ENCODE measurements around the gene ICAM4. TPM values are rescaled to one million over a fixed set of nuclear protein-coding genes. Genes with fewer than 3 reads are reported as not detected.

Gene ICAM4
- total and polyA plus RNA-seq, 2 of the 13 experiments (the other 11 are each of a cell fraction or from before 2014, with no cell fraction given): 2.9 to 4.0 TPM

GRCh38 chr19:10270616-10271394 is 15.9 kb upstream of the ICAM4 start, which contains the start of gene ICAM1 (continued):
- TF ChIP-seq KDM6A (CRISPR knock-in tag; IDR thresholded peaks at IDR 0.05; ENCODE audit: low read depth) (peak; percentile 17; the same call in 1 of the 2 replicates), BRCA1 (CRISPR knock-in tag; IDR thresholded peaks at IDR 0.05) (no peak; the same call in 1 of the 2 replicates), FOXA3 (CRISPR knock-in tag; IDR thresholded peaks at IDR 0.05) (peak; percentile 76), ELF3 (CRISPR knock-in tag; IDR thresholded peaks at IDR 0.05) (peak; percentile 97), POGZ (CRISPR knock-in tag; IDR thresholded peaks at IDR 0.05) (peak; percentile 64; the same call in 1 of the 2 replicates), ZNF383 (CRISPR knock-in tag; IDR thresholded peaks at IDR 0.05; ENCODE audit: borderline replicate concordance) (no peak), MYC (CRISPR knock-in tag; IDR thresholded peaks at IDR 0.05; ENCODE audit: borderline replicate concordance) (peak; percentile 92), SNAPC2 (CRISPR knock-in tag; IDR thresholded peaks at IDR 0.05) (peak; percentile 78), ZMYM3 (CRISPR knock-in tag; IDR thresholded peaks at IDR 0.05) (peak; percentile 97), RBAK (CRISPR knock-in tag; IDR thresholded peaks at IDR 0.05) (no peak), FOXP1 (IDR thresholded peaks at IDR 0.05) (no peak), FOXP1 (CRISPR knock-in tag; IDR thresholded peaks at IDR 0.05) (peak; percentile 34), ZNF607 (CRISPR knock-in tag; IDR thresholded peaks at IDR 0.05; ENCODE audit: borderline replicate concordance) (peak; percentile 96), AGO1 (IDR thresholded peaks at IDR 0.05; ENCODE audit: low read depth, low read length, poor library complexity, severe bottlenecking) (peak; percentile 41), ZFYVE20 (CRISPR knock-in tag; IDR thresholded peaks at IDR 0.05; ENCODE audit: borderline replicate concordance, low read depth) (no peak), DMAP1 (CRISPR knock-in tag; IDR thresholded peaks at IDR 0.05) (peak; percentile 89), ZNF296 (CRISPR knock-in tag; conservative IDR thresholded peaks at IDR 0.05) (no peak), ZHX1 (CRISPR knock-in tag; IDR thresholded peaks at IDR 0.05; ENCODE audit: low read depth) (no peak), TSC22D2 (CRISPR knock-in tag; IDR thresholded peaks at IDR 0.05; ENCODE audit: borderline replicate concordance) (peak; percentile 74; the same call in 1 of the 2 replicates), ZNF547 (CRISPR knock-in tag; IDR thresholded peaks at IDR 0.05) (0 out of 2 replicates have a peak, but pooled peaks have one; percentile 54)
- TF ChIP-seq, protein P1, sequence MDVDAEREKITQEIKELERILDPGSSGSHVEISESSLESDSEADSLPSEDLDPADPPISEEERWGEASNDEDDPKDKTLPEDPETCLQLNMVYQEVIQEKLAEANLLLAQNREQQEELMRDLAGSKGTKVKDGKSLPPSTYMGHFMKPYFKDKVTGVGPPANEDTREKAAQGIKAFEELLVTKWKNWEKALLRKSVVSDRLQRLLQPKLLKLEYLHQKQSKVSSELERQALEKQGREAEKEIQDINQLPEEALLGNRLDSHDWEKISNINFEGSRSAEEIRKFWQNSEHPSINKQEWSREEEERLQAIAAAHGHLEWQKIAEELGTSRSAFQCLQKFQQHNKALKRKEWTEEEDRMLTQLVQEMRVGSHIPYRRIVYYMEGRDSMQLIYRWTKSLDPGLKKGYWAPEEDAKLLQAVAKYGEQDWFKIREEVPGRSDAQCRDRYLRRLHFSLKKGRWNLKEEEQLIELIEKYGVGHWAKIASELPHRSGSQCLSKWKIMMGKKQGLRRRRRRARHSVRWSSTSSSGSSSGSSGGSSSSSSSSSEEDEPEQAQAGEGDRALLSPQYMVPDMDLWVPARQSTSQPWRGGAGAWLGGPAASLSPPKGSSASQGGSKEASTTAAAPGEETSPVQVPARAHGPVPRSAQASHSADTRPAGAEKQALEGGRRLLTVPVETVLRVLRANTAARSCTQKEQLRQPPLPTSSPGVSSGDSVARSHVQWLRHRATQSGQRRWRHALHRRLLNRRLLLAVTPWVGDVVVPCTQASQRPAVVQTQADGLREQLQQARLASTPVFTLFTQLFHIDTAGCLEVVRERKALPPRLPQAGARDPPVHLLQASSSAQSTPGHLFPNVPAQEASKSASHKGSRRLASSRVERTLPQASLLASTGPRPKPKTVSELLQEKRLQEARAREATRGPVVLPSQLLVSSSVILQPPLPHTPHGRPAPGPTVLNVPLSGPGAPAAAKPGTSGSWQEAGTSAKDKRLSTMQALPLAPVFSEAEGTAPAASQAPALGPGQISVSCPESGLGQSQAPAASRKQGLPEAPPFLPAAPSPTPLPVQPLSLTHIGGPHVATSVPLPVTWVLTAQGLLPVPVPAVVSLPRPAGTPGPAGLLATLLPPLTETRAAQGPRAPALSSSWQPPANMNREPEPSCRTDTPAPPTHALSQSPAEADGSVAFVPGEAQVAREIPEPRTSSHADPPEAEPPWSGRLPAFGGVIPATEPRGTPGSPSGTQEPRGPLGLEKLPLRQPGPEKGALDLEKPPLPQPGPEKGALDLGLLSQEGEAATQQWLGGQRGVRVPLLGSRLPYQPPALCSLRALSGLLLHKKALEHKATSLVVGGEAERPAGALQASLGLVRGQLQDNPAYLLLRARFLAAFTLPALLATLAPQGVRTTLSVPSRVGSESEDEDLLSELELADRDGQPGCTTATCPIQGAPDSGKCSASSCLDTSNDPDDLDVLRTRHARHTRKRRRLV (CRISPR knock-in tag; IDR thresholded peaks at IDR 0.05): peak; percentile 85
- TF ChIP-seq, protein P2, sequence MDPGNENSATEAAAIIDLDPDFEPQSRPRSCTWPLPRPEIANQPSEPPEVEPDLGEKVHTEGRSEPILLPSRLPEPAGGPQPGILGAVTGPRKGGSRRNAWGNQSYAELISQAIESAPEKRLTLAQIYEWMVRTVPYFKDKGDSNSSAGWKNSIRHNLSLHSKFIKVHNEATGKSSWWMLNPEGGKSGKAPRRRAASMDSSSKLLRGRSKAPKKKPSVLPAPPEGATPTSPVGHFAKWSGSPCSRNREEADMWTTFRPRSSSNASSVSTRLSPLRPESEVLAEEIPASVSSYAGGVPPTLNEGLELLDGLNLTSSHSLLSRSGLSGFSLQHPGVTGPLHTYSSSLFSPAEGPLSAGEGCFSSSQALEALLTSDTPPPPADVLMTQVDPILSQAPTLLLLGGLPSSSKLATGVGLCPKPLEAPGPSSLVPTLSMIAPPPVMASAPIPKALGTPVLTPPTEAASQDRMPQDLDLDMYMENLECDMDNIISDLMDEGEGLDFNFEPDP (CRISPR knock-in tag; conservative IDR thresholded peaks at IDR 0.05): no peak
